HL-60 (cell line): ENCODE data around the gene SEC22C.

Experiments used
- POLR2AphosphoS5 ChIP-seq: IDR thresholded peaks from 2 replicates; pipeline ENCODE4 v1.6.1; 2012; ENCODE audit warnings: low read depth
- TF ChIP-seq, protein P1 (sequence below): IDR thresholded peaks from one replicate; pipeline ENCODE4 v1.5.1; 2011; ENCODE audit warnings: low read length, control low read depth, inconsistent platforms; ENCODE audit not compliant: insufficient read depth

DNA sequence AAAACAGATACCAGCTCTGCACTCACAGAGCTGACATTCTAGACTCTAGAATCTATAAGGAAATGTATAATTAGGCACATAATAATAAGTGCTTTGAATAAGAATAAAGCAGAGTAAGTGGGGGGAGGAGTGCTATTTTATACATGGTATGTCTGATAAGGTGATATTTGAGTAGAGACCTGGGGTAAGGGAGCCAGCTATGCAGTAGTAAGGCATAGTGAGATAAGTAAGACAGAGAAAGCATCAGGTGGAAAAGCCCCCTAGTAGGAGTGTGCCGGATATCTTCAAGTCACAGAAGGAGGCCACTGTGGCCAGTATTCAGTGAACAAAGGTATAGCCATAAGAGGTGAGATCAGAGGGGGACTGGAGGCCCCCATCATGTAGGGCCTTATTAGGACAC lies 11.9 kb upstream of the SEC22C start:
- TF ChIP-seq, protein P1, sequence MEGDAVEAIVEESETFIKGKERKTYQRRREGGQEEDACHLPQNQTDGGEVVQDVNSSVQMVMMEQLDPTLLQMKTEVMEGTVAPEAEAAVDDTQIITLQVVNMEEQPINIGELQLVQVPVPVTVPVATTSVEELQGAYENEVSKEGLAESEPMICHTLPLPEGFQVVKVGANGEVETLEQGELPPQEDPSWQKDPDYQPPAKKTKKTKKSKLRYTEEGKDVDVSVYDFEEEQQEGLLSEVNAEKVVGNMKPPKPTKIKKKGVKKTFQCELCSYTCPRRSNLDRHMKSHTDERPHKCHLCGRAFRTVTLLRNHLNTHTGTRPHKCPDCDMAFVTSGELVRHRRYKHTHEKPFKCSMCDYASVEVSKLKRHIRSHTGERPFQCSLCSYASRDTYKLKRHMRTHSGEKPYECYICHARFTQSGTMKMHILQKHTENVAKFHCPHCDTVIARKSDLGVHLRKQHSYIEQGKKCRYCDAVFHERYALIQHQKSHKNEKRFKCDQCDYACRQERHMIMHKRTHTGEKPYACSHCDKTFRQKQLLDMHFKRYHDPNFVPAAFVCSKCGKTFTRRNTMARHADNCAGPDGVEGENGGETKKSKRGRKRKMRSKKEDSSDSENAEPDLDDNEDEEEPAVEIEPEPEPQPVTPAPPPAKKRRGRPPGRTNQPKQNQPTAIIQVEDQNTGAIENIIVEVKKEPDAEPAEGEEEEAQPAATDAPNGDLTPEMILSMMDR = no peak
- no peak for TF ChIP-seq POLR2AphosphoS5
